ENCODE measurements around the gene EFCAB11.

The EFCAB11 gene

GRCh38 chr14:89952576-89952975, 2.0 kb downstream of the EFCAB11 start:
- H3K79me2 ChIP-seq (ENCODE audit: low read length) = peaks cover 11% of the 10 kb centered on the region
- no peak overlapping the region for H2AFZ ChIP-seq (ENCODE audit: low read length)
- H3K9me2 ChIP-seq (replicated peaks; ENCODE audit: insufficient read depth, low read length) = no peaks in the 10 kb centered on the region

GRCh38 chr14:89947344-89947743, 7.2 kb downstream of the EFCAB11 start:
- Histone ChIP-seq H3K9me3 (replicated peaks; ENCODE audit: insufficient read depth, low read length) (no peaks in the 10 kb centered on the region), H2AFZ (ENCODE audit: low read length) (no peak overlapping the region), H3K4me3 (ENCODE audit: low read length) (no peak overlapping the region), H3K27me3 (replicated peaks; ENCODE audit: insufficient read depth, low read length) (no peaks in the 10 kb centered on the region), H3K9ac (ENCODE audit: low read length) (no peak overlapping the region), H4K20me1 (ENCODE audit: insufficient read depth, low read length) (no peaks in the 10 kb centered on the region), H3K27ac (ENCODE audit: low read length) (no peak overlapping the region), H3K36me3 (replicated peaks; ENCODE audit: insufficient read depth, low read length) (no peaks in the 10 kb centered on the region), H3K9me2 (replicated peaks; ENCODE audit: insufficient read depth, low read length) (no peaks in the 10 kb centered on the region), H3F3A (ENCODE audit: insufficient read depth, low read length) (no peaks in the 10 kb centered on the region), H3K79me2 (ENCODE audit: low read length) (no peaks in the 10 kb centered on the region), H3K4me2 (ENCODE audit: low read depth, low read length) (no peak overlapping the region), H3K4me1 (ENCODE audit: low read length) (no peaks in the 10 kb centered on the region)
- no peak for TF ChIP-seq EZH2 (optimal IDR thresholded peaks at IDR 0.05; ENCODE audit: low read depth, low read length)
- no peak for TF ChIP-seq CTCF (IDR thresholded peaks at IDR 0.05; ENCODE audit: low read length)
- TF ChIP-seq EZH2phosphoT487 (IDR thresholded peaks at IDR 0.05; ENCODE audit: low read length) = no peak
- DNase-seq = no peak

More at GRCh38 chr14:89952576-89952975, 2.0 kb downstream of the EFCAB11 start:
- Histone ChIP-seq H3K4me3 (ENCODE audit: low read length) (no peak overlapping the region), H3K36me3 (replicated peaks; ENCODE audit: insufficient read depth, low read length) (no peaks in the 10 kb centered on the region), H4K20me1 (ENCODE audit: insufficient read depth, low read length) (no peaks in the 10 kb centered on the region), H3K9me3 (replicated peaks; ENCODE audit: insufficient read depth, low read length) (no peaks in the 10 kb centered on the region), H3K27me3 (replicated peaks; ENCODE audit: insufficient read depth, low read length) (no peaks in the 10 kb centered on the region), H3K4me2 (ENCODE audit: low read depth, low read length) (no peak overlapping the region), H3K9ac (ENCODE audit: low read length) (no peak overlapping the region), H3K4me1 (ENCODE audit: low read length) (no peaks in the 10 kb centered on the region), H3K27ac (ENCODE audit: low read length) (no peak overlapping the region), H3F3A (ENCODE audit: insufficient read depth, low read length) (peaks cover 13% of the 10 kb centered on the region; the same call in 1 of the 2 replicates)
- no peak for TF ChIP-seq EZH2phosphoT487 (IDR thresholded peaks at IDR 0.05; ENCODE audit: low read length)
- no peak for TF ChIP-seq CTCF (IDR thresholded peaks at IDR 0.05; ENCODE audit: low read length)
- TF ChIP-seq EZH2 (optimal IDR thresholded peaks at IDR 0.05; ENCODE audit: low read depth, low read length) = no peak
- DNase-seq = no peak

GRCh38 chr14:89941830-89942377, 12.6 kb downstream of the EFCAB11 start:
- H3K9me2 ChIP-seq (replicated peaks; ENCODE audit: insufficient read depth, low read length) = no peaks in the 10 kb centered on the region
- H2AFZ ChIP-seq (ENCODE audit: low read length) = no peak overlapping the region
- H3K36me3 ChIP-seq (replicated peaks; ENCODE audit: insufficient read depth, low read length) = no peaks in the 10 kb centered on the region
- H3K79me2 ChIP-seq (ENCODE audit: low read length) = no peaks in the 10 kb centered on the region
- H3K4me1 ChIP-seq (ENCODE audit: low read length) = no peaks in the 10 kb centered on the region
- no peak for DNase-seq
- H3K27me3 ChIP-seq (replicated peaks; ENCODE audit: insufficient read depth, low read length) = no peaks in the 10 kb centered on the region
- H3K4me2 ChIP-seq (ENCODE audit: low read depth, low read length) = no peak overlapping the region
- H3K4me3 ChIP-seq (ENCODE audit: low read length) = no peak overlapping the region
- H3K9me3 ChIP-seq (replicated peaks; ENCODE audit: insufficient read depth, low read length) = no peaks in the 10 kb centered on the region
- no peaks in the 10 kb centered on the region for H4K20me1 ChIP-seq (ENCODE audit: insufficient read depth, low read length)
- H3F3A ChIP-seq (ENCODE audit: insufficient read depth, low read length) = no peaks in the 10 kb centered on the region
- no peak overlapping the region for H3K27ac ChIP-seq (ENCODE audit: low read length)
- no peak for TF ChIP-seq EZH2phosphoT487 (IDR thresholded peaks at IDR 0.05; ENCODE audit: low read length)
- TF ChIP-seq CTCF (IDR thresholded peaks at IDR 0.05; ENCODE audit: low read length) = no peak
- TF ChIP-seq EZH2 (optimal IDR thresholded peaks at IDR 0.05; ENCODE audit: low read depth, low read length) = no peak
- H3K9ac ChIP-seq (ENCODE audit: low read length) = no peak overlapping the region

Measured in MM.1S (cell line).